Motor neuron (in vitro differentiated cells): Measurements from ENCODE around the gene MRGPRE. TPM values are rescaled to one million over a fixed set of nuclear protein-coding genes. Genes with fewer than 3 reads are reported as not detected.

ENCODE experiments used
- ATAC-seq, 8 experiments: fragments of 200-7000 bp; cut with Tn5 transposase; replicated peaks in 6 of 8; 2 replicates each; pipeline ENCODE4 v1.8.0; 2021; ENCODE audit warnings: mild to moderate bottlenecking in 8 of 8, moderate library complexity in 8 of 8
- H3K27ac ChIP-seq, 2 donors: fragments of 250-450 bp; sonication (Bioruptor Pico); 2 replicates each; pipeline ENCODE4 v1.9.0; 2021; ENCODE audit warnings: antibody characterized with exemption in 2 of 2, mild to moderate bottlenecking in 2 of 2, moderate library complexity in 1 of 2
- H3K4me1 ChIP-seq, 2 donors: fragments of 250-450 bp; sonication (Bioruptor Pico); replicated peaks in 1 of 2; 2 replicates each; pipeline ENCODE4 v1.6.1; 2021; ENCODE audit warnings: antibody characterized with exemption in 2 of 2, mild to moderate bottlenecking in 2 of 2, moderate library complexity in 1 of 2
- H3K4me3 ChIP-seq, 5 donors: fragments of 250-450 bp; sonication (Bioruptor Pico); 2 replicates each; pipeline ENCODE4 v1.9.0; 2021; ENCODE audit warnings: antibody characterized with exemption in 5 of 5, mild to moderate bottlenecking in 5 of 5, moderate library complexity in 4 of 5
- WGBS, 10 experiments: fragments of 450-650 bp; shearing (Covaris generic); methylation state at CpG; one replicate each; pipeline ENCODE4 v1.0.0; 2022; 5-methylcytosine and 5-hydroxymethylcytosine counted together
- in situ Hi-C, 9 experiments: fragments of 400-800 bp; cut with MboI; loops; one replicate each; pipeline ENCODE4 v1.15.0; 2021; ENCODE audit warnings: low sequenced_read_pairs in 9 of 9, low pct_unique_long_range_greater_than_20kb in 2 of 9; ENCODE audit not compliant: unreplicated experiment in 9 of 9
- total RNA-seq, 8 experiments: library from RNA; unstranded; fragments of 300-600 nt; gene quantifications; 2 replicates each; pipeline versions ENCODE4 v1.2.3 to v1.2.4, GENCODE V29; 2022

MRGPRE gene
- total RNA-seq, 8 experiments from 2014 or later, result 0.31 to 0.85 (median 0.36) TPM; not detected in 5

- WGBS, 10 experiments, result 40 to 50% methylated on average over 1 to 2 of the region's 24 CpGs; no CpG with 5 or more reads in 8 of the 10 experiments
- Histone ChIP-seq H3K27ac (no peak overlapping the region), H3K4me1 (peaks cover 0 to 5% of the 10 kb centered on the region in 2 donors), H3K4me3 (no peak overlapping the region)
- no peak for ATAC-seq
- in situ Hi-C loops, result loop anchor here in 1 of 9 experiments (25.0 kb wide), 1 partner anchor 208 kb away; no protein-coding TSS in a partner anchor
Observed at GRCh38 chr11:3204141-3205015, 27.8 kb downstream of the MRGPRE start.

- no peak overlapping the region for H3K27ac ChIP-seq
- ATAC-seq, result peak; percentile 72 to 85 (median 79)
- 0 to 4% (median 0%) methylated on average over 1 to 9 of the region's 51 CpGs; no CpG with 5 or more reads in 7 of the 10 experiments for WGBS, 10 experiments
- H3K4me3 ChIP-seq, result peak overlapping the region in 1 of 5 donors; percentile 4
- in situ Hi-C loops, result loop anchor here in 1 of 9 experiments (25.0 kb wide), 1 partner anchor 209 kb away; no protein-coding TSS in a partner anchor
- peaks cover 0 to 5% of the 10 kb centered on the region in 2 donors for H3K4me1 ChIP-seq
Observed at GRCh38 chr11:3203221-3204043, 28.8 kb downstream of the MRGPRE start.

- peak in 1 of 8 experiments; percentile 30 for ATAC-seq
- 0 to 60% (median 35%) methylated on average over 1 to 4 of the region's 17 CpGs; no CpG with 5 or more reads in 6 of the 10 experiments for WGBS, 10 experiments
- no peak overlapping the region for H3K4me3 ChIP-seq
- in situ Hi-C loops, result loop anchor here in 1 of 9 experiments (25.0 kb wide), 1 partner anchor 210 kb away; no protein-coding TSS in a partner anchor
- H3K4me1 ChIP-seq, result peaks cover 0 to 5% of the 10 kb centered on the region in 2 donors
- no peak overlapping the region for H3K27ac ChIP-seq
Observed at GRCh38 chr11:3202759-3203158, 29.5 kb downstream of the MRGPRE start.

GRCh38 chr11:3202305-3202704 is 29.9 kb downstream of the MRGPRE start:
- 0 to 86% (median 26%) methylated on average over 1 to 6 of the region's 7 CpGs; no CpG with 5 or more reads in 6 of the 10 experiments for WGBS, 10 experiments
- in situ Hi-C loops, result loop anchor here in 1 of 9 experiments (25.0 kb wide), 1 partner anchor 210 kb away; no protein-coding TSS in a partner anchor
- no peak for ATAC-seq
- Histone ChIP-seq H3K4me3 (no peak overlapping the region), H3K4me1 (peaks cover 0 to 5% of the 10 kb centered on the region in 2 donors), H3K27ac (no peak overlapping the region)

GRCh38 chr11:3201677-3202181 is 30.5 kb downstream of the MRGPRE start:
- 47 to 100% (median 79%) methylated on average over 1 to 6 of the region's 17 CpGs; no CpG with 5 or more reads in 4 of the 10 experiments for WGBS, 10 experiments
- ATAC-seq, result no peak
- H3K4me3 ChIP-seq, result no peak overlapping the region
- no peak overlapping the region for H3K27ac ChIP-seq
- H3K4me1 ChIP-seq, result peaks cover 0 to 5% of the 10 kb centered on the region in 2 donors
- in situ Hi-C loops, result loop anchor here in 1 of 9 experiments (25.0 kb wide), 1 partner anchor 211 kb away; no protein-coding TSS in a partner anchor

GRCh38 chr11:3201112-3201581 is 31.1 kb downstream of the MRGPRE start:
- in situ Hi-C loops, result loop anchor here in 1 of 9 experiments (25.0 kb wide), 1 partner anchor 211 kb away; no protein-coding TSS in a partner anchor
- no peak for ATAC-seq
- Histone ChIP-seq H3K27ac (no peak overlapping the region), H3K4me1 (peaks cover 0 to 5% of the 10 kb centered on the region in 2 donors), H3K4me3 (no peak overlapping the region)
- 0 to 94% (median 83%) methylated on average over 1 to 3 of the region's 15 CpGs; no CpG with 5 or more reads in 7 of the 10 experiments for WGBS, 10 experiments

GRCh38 chr11:3200388-3201111 is 31.7 kb downstream of the MRGPRE start:
- ATAC-seq, result no peak
- no peak overlapping the region for H3K4me3 ChIP-seq
- 0 to 100% (median 50%) methylated on average over 1 to 2 of the region's 12 CpGs; no CpG with 5 or more reads in 7 of the 10 experiments for WGBS, 10 experiments
- in situ Hi-C loops, result loop anchor here in 1 of 9 experiments (25.0 kb wide), 1 partner anchor 212 kb away; no protein-coding TSS in a partner anchor
- no peak overlapping the region for H3K27ac ChIP-seq
- H3K4me1 ChIP-seq, result peaks cover 0 to 6% of the 10 kb centered on the region in 2 donors

- no peak overlapping the region for H3K27ac ChIP-seq
- peaks cover 0 to 8% of the 10 kb centered on the region in 2 donors for H3K4me1 ChIP-seq
- in situ Hi-C loops, result loop anchor here in 1 of 9 experiments (25.0 kb wide), 1 partner anchor 213 kb away; no protein-coding TSS in a partner anchor
- no peak overlapping the region for H3K4me3 ChIP-seq
- ATAC-seq, result no peak
- 80 to 93% (median 92%) methylated on average over 1 to 2 of the region's 19 CpGs; no CpG with 5 or more reads in 7 of the 10 experiments for WGBS, 10 experiments
Observed at GRCh38 chr11:3199537-3200295, 32.5 kb downstream of the MRGPRE start.

GRCh38 chr11:3198815-3199214 is 33.4 kb downstream of the MRGPRE start:
- 55 to 100% (median 81%) methylated on average over 1 to 12 of the region's 15 CpGs; no CpG with 5 or more reads in 6 of the 10 experiments for WGBS, 10 experiments
- in situ Hi-C loops, result no loop called here
- Histone ChIP-seq H3K4me3 (no peak overlapping the region), H3K4me1 (peaks cover 0 to 8% of the 10 kb centered on the region in 2 donors), H3K27ac (no peak overlapping the region)
- ATAC-seq, result no peak

GRCh38 chr11:3197878-3198528 is 34.2 kb downstream of the MRGPRE start:
- Histone ChIP-seq H3K4me3 (no peak overlapping the region), H3K27ac (no peak overlapping the region), H3K4me1 (peaks cover 7 to 8% of the 10 kb centered on the region in 2 donors)
- in situ Hi-C loops, result no loop called here
- ATAC-seq, result no peak
- 80 to 100% (median 93%) methylated on average over 1 to 3 of the region's 8 CpGs; no CpG with 5 or more reads in 7 of the 10 experiments for WGBS, 10 experiments
